ENCODE results near the gene ELMO3.

GRCh38 chr16:67176662-67177061 lies 22.3 kb upstream of the ELMO3 start:
- TF ChIP-seq CTCF (tag by site-specific recombination; IDR thresholded peaks at IDR 0.05) (no peak), ZNF768 (tag by site-specific recombination; IDR thresholded peaks at IDR 0.05) (no peak), ZNF600 (tag by site-specific recombination; IDR thresholded peaks at IDR 0.05) (no peak), ZBTB20 (tag by site-specific recombination; IDR thresholded peaks at IDR 0.05) (no peak), PATZ1 (tag by site-specific recombination; IDR thresholded peaks at IDR 0.05) (no peak), ZNF24 (tag by site-specific recombination; IDR thresholded peaks at IDR 0.05) (no peak), ZNF660 (tag by site-specific recombination; IDR thresholded peaks at IDR 0.05) (no peak)
- TF ChIP-seq, protein P1, sequence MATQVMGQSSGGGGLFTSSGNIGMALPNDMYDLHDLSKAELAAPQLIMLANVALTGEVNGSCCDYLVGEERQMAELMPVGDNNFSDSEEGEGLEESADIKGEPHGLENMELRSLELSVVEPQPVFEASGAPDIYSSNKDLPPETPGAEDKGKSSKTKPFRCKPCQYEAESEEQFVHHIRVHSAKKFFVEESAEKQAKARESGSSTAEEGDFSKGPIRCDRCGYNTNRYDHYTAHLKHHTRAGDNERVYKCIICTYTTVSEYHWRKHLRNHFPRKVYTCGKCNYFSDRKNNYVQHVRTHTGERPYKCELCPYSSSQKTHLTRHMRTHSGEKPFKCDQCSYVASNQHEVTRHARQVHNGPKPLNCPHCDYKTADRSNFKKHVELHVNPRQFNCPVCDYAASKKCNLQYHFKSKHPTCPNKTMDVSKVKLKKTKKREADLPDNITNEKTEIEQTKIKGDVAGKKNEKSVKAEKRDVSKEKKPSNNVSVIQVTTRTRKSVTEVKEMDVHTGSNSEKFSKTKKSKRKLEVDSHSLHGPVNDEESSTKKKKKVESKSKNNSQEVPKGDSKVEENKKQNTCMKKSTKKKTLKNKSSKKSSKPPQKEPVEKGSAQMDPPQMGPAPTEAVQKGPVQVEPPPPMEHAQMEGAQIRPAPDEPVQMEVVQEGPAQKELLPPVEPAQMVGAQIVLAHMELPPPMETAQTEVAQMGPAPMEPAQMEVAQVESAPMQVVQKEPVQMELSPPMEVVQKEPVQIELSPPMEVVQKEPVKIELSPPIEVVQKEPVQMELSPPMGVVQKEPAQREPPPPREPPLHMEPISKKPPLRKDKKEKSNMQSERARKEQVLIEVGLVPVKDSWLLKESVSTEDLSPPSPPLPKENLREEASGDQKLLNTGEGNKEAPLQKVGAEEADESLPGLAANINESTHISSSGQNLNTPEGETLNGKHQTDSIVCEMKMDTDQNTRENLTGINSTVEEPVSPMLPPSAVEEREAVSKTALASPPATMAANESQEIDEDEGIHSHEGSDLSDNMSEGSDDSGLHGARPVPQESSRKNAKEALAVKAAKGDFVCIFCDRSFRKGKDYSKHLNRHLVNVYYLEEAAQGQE (tag by site-specific recombination; IDR thresholded peaks at IDR 0.05) = no peak
